Natural killer cell (primary cell): Measurements from ENCODE around the gene POLRMT. TPM values are rescaled to one million over a fixed set of nuclear protein-coding genes. Genes with fewer than 3 reads are reported as not detected.

ENCODE experiments used
- ATAC-seq, 3 donors: fragments of 150-1000 bp in 2 of 3; fragments of 200-7000 bp in 1 of 3; cut with Tn5 transposase; 1 replicate in 1 of 3; 2 replicates in 2 of 3; pipeline ENCODE4 v1.10.0; 2021; ENCODE audit warnings: mild to moderate bottlenecking in 2 of 3, moderate library complexity in 2 of 3
- DNase-seq, 2 donors: peaks; one replicate each; pipeline versions ENCODE4 v3.0.0 to v3.0.0-alpha.2; 2013 to 2021; ENCODE audit warnings: mixed read lengths in 1 of 2
- H3K27ac ChIP-seq: one replicate; pipeline ENCODE4 v1.5.1; 2013; ENCODE audit warnings: mild to moderate bottlenecking, low read length
- H3K27me3 ChIP-seq: one replicate; pipeline ENCODE4 v1.6.1; 2013; ENCODE audit warnings: low read length; ENCODE audit not compliant: control insufficient read depth, insufficient read depth
- H3K36me3 ChIP-seq: one replicate; pipeline ENCODE4 v1.6.1; 2013; ENCODE audit warnings: low read length; ENCODE audit not compliant: control insufficient read depth, insufficient read depth
- H3K4me1 ChIP-seq: one replicate; pipeline ENCODE4 v1.6.1; 2013; ENCODE audit warnings: low read length; ENCODE audit not compliant: control insufficient read depth, insufficient read depth
- H3K4me3 ChIP-seq: one replicate; pipeline ENCODE4 v1.5.1; 2013; ENCODE audit warnings: low read length
- H3K9me3 ChIP-seq: one replicate; pipeline ENCODE4 v1.6.1; 2013; ENCODE audit warnings: low read length; ENCODE audit not compliant: control insufficient read depth, insufficient read depth
- H3K27ac Mint-ChIP-seq, 2 donors: one replicate each; pipeline ENCODE4 v1.8.0; 2022; ENCODE audit warnings: mild to moderate bottlenecking in 2 of 2, mixed read lengths in 2 of 2, moderate library complexity in 1 of 2
- H3K27me3 Mint-ChIP-seq, 2 donors: one replicate each; pipeline ENCODE4 v1.8.0; 2022; ENCODE audit warnings: low read depth in 2 of 2, mixed read lengths in 2 of 2
- H3K36me3 Mint-ChIP-seq: one replicate; pipeline ENCODE4 v1.8.0; 2022; ENCODE audit warnings: mixed read lengths
- H3K4me1 Mint-ChIP-seq, 2 donors: one replicate each; pipeline ENCODE4 v1.8.0; 2022; ENCODE audit warnings: mixed read lengths in 2 of 2
- H3K4me3 Mint-ChIP-seq: one replicate; pipeline ENCODE4 v1.8.0; 2022; ENCODE audit warnings: mild to moderate bottlenecking, moderate library complexity, mixed read lengths
- H3K9me3 Mint-ChIP-seq, 2 donors: one replicate each; pipeline ENCODE4 v1.8.0; 2022; ENCODE audit warnings: mixed read lengths in 2 of 2
- CTCF ChIP-seq: fragments of 200-600 bp; IDR thresholded peaks from one replicate; pipeline ENCODE4 v1.8.0; 2022; ENCODE audit warnings: antibody characterized with exemption
- WGBS: methylation state at CpG from one replicate; pipeline ENCODE4 v1.1.7; 2013; ENCODE audit warnings: missing lambda C conversion rate; ENCODE audit not compliant: insufficient coverage; 5-methylcytosine and 5-hydroxymethylcytosine counted together
- intact Hi-C: fragments of 100-400 bp; cut with micrococcal nuclease; formaldehyde crosslinking; loops from one replicate; pipeline ENCODE4 v1.14.2; 2022
- total RNA-seq, 4 donors: library from RNA; stranded (reverse); fragments of 120-200 nt in 1 of 4; gene quantifications; one replicate each; pipeline versions ENCODE4 v1.2.3 to v1.2.4, GENCODE V29; 2013 to 2022

POLRMT gene
- total RNA-seq, 3 donors from 2014 or later (not counting 1 experiment from before 2014, with no cell fraction given): 57.2 to 58.5 (median 57.6) TPM

DNA sequence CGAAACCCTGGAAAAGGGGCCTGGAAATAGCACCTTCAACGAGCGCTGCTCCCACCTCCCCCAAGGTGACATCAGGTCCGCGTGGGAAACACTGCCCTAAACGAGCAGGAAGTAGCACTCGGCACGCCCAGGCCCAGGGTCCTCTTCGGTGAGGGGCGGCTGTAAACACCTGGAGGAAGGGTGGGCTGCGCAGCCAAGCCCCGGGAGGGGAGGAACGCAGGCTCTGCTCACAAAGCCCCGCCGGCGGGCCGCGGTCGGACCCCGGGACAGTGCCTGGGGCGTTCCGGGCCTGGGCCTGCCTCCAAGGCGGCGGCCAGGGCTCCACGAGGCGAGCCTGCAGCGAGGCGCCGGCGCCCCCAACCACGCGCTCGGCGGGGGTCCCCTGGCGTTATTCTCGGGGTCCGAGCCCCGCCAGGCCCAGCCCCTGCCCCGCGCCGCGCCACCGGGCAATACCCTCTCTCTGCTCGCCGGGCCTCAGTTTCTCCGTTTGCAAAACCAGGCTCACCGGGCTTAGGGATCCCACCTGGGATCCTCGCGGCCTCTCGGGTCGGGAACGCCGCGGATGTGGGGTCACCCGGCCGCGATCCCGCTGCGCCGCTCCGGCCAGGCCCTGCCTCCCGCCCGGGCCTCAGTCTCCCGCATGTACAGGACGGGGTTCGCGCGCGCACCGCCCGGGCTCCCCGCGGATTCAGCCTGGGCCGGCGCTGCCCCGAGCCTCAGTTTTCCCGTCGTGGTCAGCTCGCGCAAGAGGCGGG, 29.0 kb upstream of the POLRMT start:
- H3K36me3 Mint-ChIP-seq: no peaks in the 10 kb centered on the region
- under 1% methylated on average over 81 of the region's 81 CpGs for WGBS

DNA sequence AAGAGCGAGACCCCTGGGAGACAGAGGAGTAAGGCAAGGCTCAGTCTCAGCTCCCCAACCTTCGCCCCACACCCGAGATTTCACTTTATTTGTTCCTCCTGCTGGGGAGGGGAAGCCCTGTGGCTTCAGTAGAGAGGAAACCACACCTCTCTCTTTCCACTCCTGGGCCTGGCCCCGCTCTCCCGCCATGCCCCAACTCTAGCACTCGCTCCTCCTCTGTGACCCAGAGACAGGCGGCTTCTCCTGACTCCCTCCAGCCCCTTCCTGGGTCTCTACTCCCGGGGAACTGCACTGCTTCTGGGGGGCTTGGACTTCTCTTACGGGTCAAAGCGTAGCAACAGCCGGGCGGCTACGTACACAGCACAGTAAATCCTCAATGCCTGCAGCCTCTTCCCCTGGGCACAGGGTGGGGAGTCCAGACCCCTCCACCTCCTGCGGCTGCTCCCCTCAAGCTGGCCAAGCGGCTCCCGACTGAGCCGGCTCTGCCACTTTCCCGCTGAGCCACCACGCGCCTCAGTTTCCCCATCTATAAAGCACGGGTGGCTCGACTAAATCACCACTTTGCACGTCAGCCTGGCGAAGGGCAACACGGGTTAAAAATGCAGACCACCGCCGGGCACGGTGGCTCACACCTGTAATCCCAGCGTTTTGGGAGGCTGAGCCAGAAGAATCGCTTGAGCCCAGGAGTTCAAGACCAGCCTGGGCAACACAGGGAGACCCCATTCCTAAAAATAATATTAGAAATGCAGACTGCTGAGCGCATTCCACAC, 28.3 kb upstream of the POLRMT start:
- H3K36me3 Mint-ChIP-seq: no peaks in the 10 kb centered on the region
- intact Hi-C loops: loop anchor here (5.0 kb wide), 4 partner anchors 41 to 149 kb away; partner anchors contain the start of genes BSG and PTBP1
- H3K27ac Mint-ChIP-seq: peak overlapping the region; percentile 98
- H3K27me3 ChIP-seq: no peaks in the 10 kb centered on the region
- H3K4me1 ChIP-seq: peaks cover 74% of the 10 kb centered on the region
- peaks cover 45 to 66% of the 10 kb centered on the region in 2 donors for H3K4me1 Mint-ChIP-seq
- no peak for TF ChIP-seq CTCF
- peak overlapping the region; percentile 99 for H3K27ac ChIP-seq
- H3K4me3 Mint-ChIP-seq: peak overlapping the region; percentile 96
- H3K27me3 Mint-ChIP-seq: no peaks in the 10 kb centered on the region
- DNase-seq (peak; percentile 60 to 85), ATAC-seq (peak; percentile 15 to 28 (median 25))
- no peaks in the 10 kb centered on the region for H3K9me3 Mint-ChIP-seq
- WGBS: under 1% methylated on average over 30 of the region's 31 CpGs
- H3K36me3 ChIP-seq: peaks cover 18% of the 10 kb centered on the region
- peak overlapping the region; percentile 96 for H3K4me3 ChIP-seq
- no peaks in the 10 kb centered on the region for H3K9me3 ChIP-seq

More for the DNA sequence above, 29.0 kb upstream of the POLRMT start:
- no peaks in the 10 kb centered on the region for H3K9me3 ChIP-seq
- H3K4me3 ChIP-seq: peak overlapping the region; percentile 96
- peaks cover 68% of the 10 kb centered on the region for H3K4me1 ChIP-seq
- peaks cover 11% of the 10 kb centered on the region for H3K36me3 ChIP-seq
- Mint-ChIP-seq H3K4me3 (peak overlapping the region; percentile 96), H3K27me3 (no peaks in the 10 kb centered on the region), H3K27ac (peak overlapping the region; percentile 98), H3K9me3 (no peaks in the 10 kb centered on the region), H3K4me1 (peaks cover 45 to 60% of the 10 kb centered on the region in 2 donors)
- H3K27ac ChIP-seq: peak overlapping the region; percentile 99
- no peaks in the 10 kb centered on the region for H3K27me3 ChIP-seq
- peak; percentile 7 to 36 (median 13) for ATAC-seq
- peak; percentile 58 to 84 for DNase-seq
- intact Hi-C loops: loop anchor here (5.0 kb wide), 4 partner anchors 40 to 150 kb away; partner anchors contain the start of genes BSG and PTBP1
- TF ChIP-seq CTCF: no peak

- Mint-ChIP-seq H3K4me3 (peak overlapping the region; percentile 96), H3K27me3 (no peaks in the 10 kb centered on the region), H3K9me3 (no peaks in the 10 kb centered on the region), H3K27ac (peak overlapping the region; percentile 98), H3K4me1 (peaks cover 52 to 72% of the 10 kb centered on the region in 2 donors), H3K36me3 (no peaks in the 10 kb centered on the region)
- no peaks in the 10 kb centered on the region for H3K27me3 ChIP-seq
- TF ChIP-seq CTCF: no peak
- 13% methylated on average over 20 of the region's 20 CpGs for WGBS
- peaks cover 81% of the 10 kb centered on the region for H3K4me1 ChIP-seq
- no peaks in the 10 kb centered on the region for H3K9me3 ChIP-seq
- H3K27ac ChIP-seq: peak overlapping the region; percentile 99
- no peak for ATAC-seq
- peaks cover 22% of the 10 kb centered on the region for H3K36me3 ChIP-seq
- H3K4me3 ChIP-seq: peak overlapping the region; percentile 96
- intact Hi-C loops: loop anchor here (5.0 kb wide), 4 partner anchors 41 to 149 kb away; partner anchors contain the start of genes BSG and PTBP1
- peak in 1 of 2 donors; percentile 36 for DNase-seq
Measured at GRCh38 chr19:660793-661426, 27.6 kb upstream of the POLRMT start.
